HG03457 (cell line): ENCODE results near the gene CPNE5.

Experiments used
- ATAC-seq: cut with Tn5 transposase; IDR thresholded peaks from one replicate; pipeline ENCODE4 v1.9.1; 2021; ENCODE audit warnings: moderate number of reproducible peaks; ENCODE audit not compliant: unreplicated experiment

Gene CPNE5

DNA sequence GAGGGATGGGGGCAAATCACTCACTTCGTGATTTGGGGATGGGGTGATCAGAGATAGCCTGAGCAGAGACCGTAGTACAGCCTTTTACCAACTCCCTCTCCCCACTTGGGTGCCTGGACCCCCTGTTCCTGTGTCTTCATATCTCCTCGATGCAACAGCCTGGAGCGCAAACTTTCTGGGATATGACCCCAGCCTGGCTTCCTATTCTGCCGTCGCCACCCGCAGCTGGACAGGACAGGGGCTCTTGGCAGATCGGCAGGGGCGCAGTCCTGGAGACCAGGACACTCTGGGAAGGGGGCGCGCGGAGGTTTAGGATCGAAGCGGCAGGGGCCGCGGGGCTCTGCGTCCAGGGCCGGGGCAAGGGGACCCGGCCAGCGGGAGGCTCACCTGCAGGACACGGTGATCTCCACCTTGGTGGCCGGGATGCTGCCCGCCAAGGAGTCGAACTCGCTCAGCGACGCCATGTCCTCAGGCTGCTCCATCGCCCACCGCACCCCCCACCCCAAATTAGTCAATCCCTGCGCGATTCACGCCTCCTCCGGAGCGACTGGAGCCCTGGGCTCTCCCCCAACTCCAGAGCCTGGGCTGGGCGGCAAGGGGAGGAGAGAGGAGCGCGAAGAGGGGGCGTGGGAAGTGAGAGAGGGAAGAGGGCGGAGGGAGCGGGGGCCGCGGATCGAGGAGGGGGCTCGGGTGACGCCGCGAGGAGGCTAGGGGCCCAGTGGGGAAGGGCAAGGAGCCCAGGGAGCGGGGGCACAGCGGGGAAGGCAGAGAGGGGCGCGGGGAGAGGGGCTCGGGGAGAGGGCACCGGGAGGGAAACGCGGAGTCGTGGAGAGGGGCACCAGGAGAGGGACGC, at the start of gene CPNE5:
Gene CPNE5 (minus strand): TSS at position 549 of the 853 bp plus-strand sequence. CDS start 67 bp downstream, at position 482.
- no peak for ATAC-seq

- no peak for ATAC-seq
Observed at GRCh38 chr6:36888115-36888643, 48.9 kb upstream of the CPNE5 start.

DNA sequence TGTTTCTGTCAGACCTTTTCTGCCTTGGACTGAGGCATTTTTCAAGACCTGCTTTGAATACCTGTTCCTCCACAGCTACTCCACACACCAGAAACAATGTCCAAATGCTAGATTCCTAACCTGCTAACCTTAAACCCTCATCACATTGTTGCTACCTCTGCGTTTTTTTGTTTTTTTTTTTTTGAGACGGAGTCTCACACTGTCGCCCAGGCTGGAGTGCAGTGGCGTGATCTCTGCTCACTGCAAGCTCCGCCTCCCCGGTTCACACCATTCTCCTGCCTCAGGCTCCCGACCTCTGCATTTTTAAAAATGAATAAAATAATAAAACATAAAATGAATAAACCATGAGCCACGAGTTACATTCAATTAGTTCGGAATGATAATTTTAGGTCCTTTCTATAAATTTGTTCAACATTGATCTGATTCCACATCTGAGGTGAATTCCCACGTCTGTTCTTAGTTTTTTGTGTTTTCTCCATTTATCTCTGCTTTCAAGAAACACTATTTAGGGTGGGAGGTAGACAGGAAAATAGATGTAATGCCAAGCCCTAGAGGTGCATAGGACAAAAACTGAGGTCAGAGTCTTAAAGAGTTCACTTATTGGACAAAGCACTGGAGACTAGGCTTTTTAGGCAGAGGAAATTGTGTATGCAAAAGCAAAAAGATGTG, 47.8 kb upstream of the CPNE5 start:
- ATAC-seq: no peak

GRCh38 chr6:36885461-36886401, 46.5 kb upstream of the CPNE5 start, which contains the start of gene C6orf89:
TSS of gene C6orf89 (plus strand) at chr6:36885952. CDS start at chr6:36899445, 13,493 bp downstream.
- ATAC-seq: peak; percentile 92

- no peak for ATAC-seq
Observed at GRCh38 chr6:36884610-36885009, 45.4 kb upstream of the CPNE5 start.

DNA sequence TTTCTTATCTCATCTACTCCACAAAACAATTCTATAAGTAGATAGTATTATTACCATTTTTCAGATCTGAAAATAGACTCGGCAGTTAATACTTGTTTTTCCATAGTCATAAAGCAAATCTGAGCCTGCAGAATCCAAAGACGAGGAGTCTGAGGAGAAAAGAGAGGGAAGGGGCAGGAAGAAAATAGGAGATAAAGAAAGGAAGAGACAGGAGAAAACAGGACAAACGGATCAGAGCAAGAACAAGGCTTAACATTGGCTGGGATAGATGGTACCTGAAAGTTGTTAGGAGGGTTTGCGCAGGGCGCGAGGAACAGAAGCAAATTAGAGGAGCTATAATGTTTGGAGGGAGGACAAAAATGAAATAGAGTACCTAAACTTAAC, 36.0 kb upstream of the CPNE5 start:
- ATAC-seq: no peak

GRCh38 chr6:36874443-36875249, 35.4 kb upstream of the CPNE5 start, which contains the start of gene PPIL1:
TSS of gene PPIL1 (minus strand) at chr6:36874803. CDS start at chr6:36874772, 31 bp downstream.
- ATAC-seq: peak; percentile 58

DNA sequence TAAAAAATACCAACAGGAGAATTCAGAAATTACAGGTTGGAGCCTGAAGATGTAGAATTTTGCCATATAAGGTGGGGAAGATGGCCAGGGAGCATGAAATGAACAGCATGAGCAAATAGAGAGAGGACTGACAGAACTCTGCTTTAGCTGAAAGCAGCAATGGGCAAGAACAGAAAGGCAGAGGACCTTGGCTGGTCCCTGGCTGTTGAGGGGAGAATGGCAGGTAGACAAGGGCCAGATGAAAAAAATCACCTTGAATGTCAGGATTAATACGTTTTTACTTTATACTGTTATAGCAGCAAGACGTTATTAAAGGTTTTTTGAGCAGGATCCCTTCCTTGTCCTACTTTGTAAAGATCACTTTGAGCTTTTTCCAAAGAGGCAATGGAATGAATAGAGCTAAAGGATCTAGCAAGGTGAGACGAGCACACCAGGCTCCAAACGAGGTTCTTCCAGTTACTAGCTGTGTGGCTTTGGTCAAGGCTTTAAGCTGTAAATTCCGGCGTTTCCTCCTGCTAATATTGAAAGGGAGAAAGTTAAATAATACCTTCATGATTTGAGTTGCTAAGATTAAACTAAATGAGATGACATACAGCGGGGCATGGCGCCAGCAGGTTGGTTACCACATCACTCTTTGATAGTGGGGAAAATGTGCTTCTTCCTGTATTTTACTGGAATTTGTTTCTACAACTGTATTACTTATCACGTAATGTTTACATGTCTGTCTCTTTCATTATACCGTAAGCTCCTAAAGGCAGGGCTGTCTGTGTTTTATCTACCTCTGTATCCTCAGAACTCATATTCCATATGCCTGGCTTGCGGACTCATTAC, 34.6 kb upstream of the CPNE5 start:
- ATAC-seq: no peak

GRCh38 chr6:36873115-36873514, 33.9 kb upstream of the CPNE5 start:
- no peak for ATAC-seq

DNA sequence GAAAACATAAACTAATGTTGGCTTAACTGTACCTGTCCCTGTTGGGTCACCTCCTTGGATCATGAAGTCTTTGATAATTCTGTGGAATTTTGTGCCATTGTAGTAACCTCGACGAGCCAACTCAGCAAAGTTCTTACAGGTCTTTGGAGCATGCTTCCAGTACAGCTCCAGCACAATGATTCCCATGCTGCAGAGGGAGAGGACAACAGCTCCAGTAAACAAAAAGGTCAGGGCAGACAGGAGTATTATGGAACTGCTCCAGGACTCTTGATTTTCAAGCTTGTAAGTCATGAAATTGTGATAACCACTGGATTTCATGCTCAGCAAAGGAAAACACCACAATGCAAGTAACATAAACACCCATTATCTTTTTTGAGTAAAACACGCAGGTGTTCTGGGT, 32.4 kb upstream of the CPNE5 start:
- no peak for ATAC-seq

DNA sequence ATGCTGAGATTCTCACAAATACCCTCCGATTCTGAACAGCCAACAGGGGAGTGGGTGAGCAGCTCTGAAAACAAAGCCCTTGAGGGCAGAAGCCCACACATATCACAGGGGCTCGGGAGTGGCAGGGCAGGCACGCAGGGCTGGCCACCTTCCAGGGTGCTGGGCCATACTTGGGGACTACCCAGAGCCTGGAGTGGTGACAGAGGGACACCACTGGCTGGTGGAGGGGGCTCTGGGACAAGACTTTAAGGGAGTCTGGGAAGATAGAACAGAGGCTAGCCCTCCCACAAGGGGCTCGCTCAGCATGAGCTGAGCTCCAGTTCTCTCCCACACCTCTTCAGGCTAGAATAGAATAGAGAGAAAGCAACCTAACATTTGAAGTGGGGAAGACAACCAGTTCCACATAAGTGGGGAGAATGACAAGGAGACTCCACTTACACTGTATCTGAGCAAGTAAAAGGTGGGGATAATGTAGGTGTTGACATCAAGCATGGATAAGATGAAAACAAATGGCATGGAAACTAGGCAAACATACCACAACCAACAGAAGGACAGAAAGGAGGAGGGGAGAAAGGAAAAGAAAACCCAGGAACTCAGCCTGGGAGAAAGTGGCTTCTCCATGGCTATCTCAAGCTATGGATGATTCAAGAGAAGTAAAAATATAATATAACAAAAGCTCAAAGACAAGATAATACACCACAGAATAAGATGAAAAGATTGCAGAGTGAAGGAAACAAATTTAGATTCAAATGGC, 28.4 kb upstream of the CPNE5 start:
- ATAC-seq: no peak

GRCh38 chr6:36865835-36866234, 26.6 kb upstream of the CPNE5 start:
- ATAC-seq: no peak

DNA sequence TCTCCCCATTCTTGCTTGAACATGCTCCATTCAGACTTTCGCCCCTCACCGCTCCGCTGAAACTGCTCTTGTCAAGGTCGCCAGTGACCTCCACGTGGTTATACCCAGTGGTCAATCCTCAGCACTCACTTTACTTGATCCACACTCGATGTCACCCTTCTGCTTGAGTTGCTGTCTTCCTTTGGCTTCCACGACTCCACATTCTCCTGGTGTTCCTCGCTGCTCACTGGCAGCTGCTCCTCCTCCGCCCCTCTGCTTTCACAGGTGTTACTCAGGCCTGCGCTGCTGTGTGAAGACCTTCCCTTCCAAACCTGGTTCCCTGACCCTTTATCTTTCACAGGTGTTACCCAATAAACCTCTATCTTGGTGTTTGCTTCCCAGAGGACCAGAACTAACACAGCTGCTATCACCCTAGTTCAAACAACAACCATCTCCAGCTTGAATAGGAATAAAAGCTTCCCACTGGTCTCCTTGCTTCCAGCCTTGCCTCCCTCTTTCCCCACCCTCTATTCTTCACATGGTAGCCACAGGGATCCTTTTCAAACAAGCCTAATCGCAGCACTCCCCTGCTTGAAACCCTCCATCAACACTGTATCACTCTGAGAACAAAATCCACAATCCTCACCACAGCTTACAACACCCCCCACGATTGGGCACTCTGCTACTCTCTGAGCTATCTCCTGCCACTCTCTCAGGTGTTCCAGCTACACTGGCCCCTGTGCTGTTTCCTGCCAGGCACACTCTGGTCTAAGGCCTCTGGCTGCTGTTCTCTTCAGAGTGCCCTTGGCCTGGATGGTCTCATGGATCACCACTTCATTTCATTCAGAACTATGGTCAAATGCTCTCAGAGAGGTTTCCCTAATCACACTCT, 24.7 kb upstream of the CPNE5 start:
- ATAC-seq: no peak

GRCh38 chr6:36862848-36863382, 23.7 kb upstream of the CPNE5 start:
- ATAC-seq: no peak

DNA sequence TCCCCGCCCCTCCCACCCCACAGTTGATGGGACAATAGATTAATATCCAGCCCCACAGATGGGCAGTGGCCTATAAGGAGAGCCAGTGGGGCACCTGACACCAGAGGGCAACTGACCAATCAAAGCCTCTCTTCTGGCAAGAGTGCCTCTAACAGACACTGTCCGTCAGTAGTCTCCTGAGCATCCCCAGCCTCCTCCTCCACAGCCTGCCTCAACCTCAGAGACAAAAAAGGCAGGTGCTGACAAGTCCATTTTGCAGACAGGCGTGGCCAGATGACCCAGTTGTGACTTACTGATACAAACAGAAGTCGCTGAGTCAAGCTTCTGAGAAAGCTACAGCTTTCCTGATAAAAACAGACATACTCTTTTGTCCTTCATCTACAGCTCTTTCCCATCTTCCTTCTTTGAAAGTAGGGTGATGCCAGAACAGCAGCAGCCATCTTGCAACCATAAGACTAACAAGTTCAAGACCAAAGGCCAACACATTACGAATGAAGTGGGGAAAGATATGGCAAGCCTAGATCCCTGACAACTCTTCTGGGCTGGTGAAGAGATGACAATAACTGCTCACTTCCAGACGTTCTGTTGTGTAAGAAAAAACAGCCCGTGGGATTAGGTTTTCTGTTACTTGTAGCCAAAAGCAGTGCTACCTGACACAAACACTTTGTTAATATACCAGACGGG, 23.1 kb upstream of the CPNE5 start:
- ATAC-seq: no peak

GRCh38 chr6:36860126-36860525, 20.9 kb upstream of the CPNE5 start:
- ATAC-seq: no peak
